Measurements from ENCODE around the gene CBARP.

CBARP gene

GRCh38 chr19:1229056-1229923 lies 8.5 kb downstream of the CBARP start:
- no peak for TF ChIP-seq POLR2AphosphoS5 (IDR thresholded peaks at IDR 0.05; ENCODE audit: borderline replicate concordance, low read depth, low read length)
- TF ChIP-seq FOXP2 (optimal IDR thresholded peaks at IDR 0.05; ENCODE audit: control extremely low read depth, extremely low read length, insufficient read depth) = no peak
- TF ChIP-seq EZH2 (IDR thresholded peaks at IDR 0.05) = no peak
- Histone ChIP-seq H3K9ac (ENCODE audit: insufficient read length) (no peak overlapping the region), H3K4me3 (no peak overlapping the region), H3K27ac (no peak overlapping the region), H3K9me3 (ENCODE audit: low read depth, low read length) (no peaks in the 10 kb centered on the region), H3K36me3 (ENCODE audit: insufficient read depth, low read length) (no peaks in the 10 kb centered on the region; the same call in 1 of the 2 replicates)
- no peak for DNase-seq (ENCODE audit: low read depth, low spot score)

- Histone ChIP-seq H3K9ac (ENCODE audit: insufficient read length) (no peak overlapping the region), H3K9me3 (ENCODE audit: low read depth, low read length) (no peaks in the 10 kb centered on the region), H3K27ac (no peak overlapping the region), H3K36me3 (ENCODE audit: insufficient read depth, low read length) (no peaks in the 10 kb centered on the region; the same call in 1 of the 2 replicates), H3K4me3 (no peak overlapping the region)
- DNase-seq (ENCODE audit: low read depth, low spot score) = no peak
- TF ChIP-seq POLR2AphosphoS5 (IDR thresholded peaks at IDR 0.05; ENCODE audit: borderline replicate concordance, low read depth, low read length) (no peak), EZH2 (IDR thresholded peaks at IDR 0.05) (no peak), FOXP2 (optimal IDR thresholded peaks at IDR 0.05; ENCODE audit: control extremely low read depth, extremely low read length, insufficient read depth) (no peak)
Measured at GRCh38 chr19:1228161-1228957, 9.4 kb downstream of the CBARP start.

GRCh38 chr19:1227304-1228054 lies 10.3 kb downstream of the CBARP start:
- DNase-seq (ENCODE audit: low read depth, low spot score) = no peak
- H3K9ac ChIP-seq (ENCODE audit: insufficient read length) = no peak overlapping the region
- H3K9me3 ChIP-seq (ENCODE audit: low read depth, low read length) = no peaks in the 10 kb centered on the region
- H3K4me3 ChIP-seq = no peak overlapping the region
- H3K36me3 ChIP-seq (ENCODE audit: insufficient read depth, low read length) = no peaks in the 10 kb centered on the region; the same call in 1 of the 2 replicates
- no peak overlapping the region for H3K27ac ChIP-seq
- TF ChIP-seq POLR2AphosphoS5 (IDR thresholded peaks at IDR 0.05; ENCODE audit: borderline replicate concordance, low read depth, low read length) (no peak), EZH2 (IDR thresholded peaks at IDR 0.05) (no peak)

- Histone ChIP-seq H3K36me3 (ENCODE audit: insufficient read depth, low read length) (no peaks in the 10 kb centered on the region; the same call in 1 of the 2 replicates), H3K9me3 (ENCODE audit: low read depth, low read length) (no peaks in the 10 kb centered on the region), H3K27ac (no peak overlapping the region), H3K9ac (ENCODE audit: insufficient read length) (no peak overlapping the region), H3K4me3 (no peak overlapping the region)
- TF ChIP-seq POLR2AphosphoS5 (IDR thresholded peaks at IDR 0.05; ENCODE audit: borderline replicate concordance, low read depth, low read length) = no peak
- no peak for TF ChIP-seq FOXP2 (optimal IDR thresholded peaks at IDR 0.05; ENCODE audit: control extremely low read depth, extremely low read length, insufficient read depth)
- TF ChIP-seq EZH2 (IDR thresholded peaks at IDR 0.05) = no peak
- DNase-seq (ENCODE audit: low read depth, low spot score) = no peak
Measured at GRCh38 chr19:1226522-1227303, 11.1 kb downstream of the CBARP start.

- H3K27ac ChIP-seq = no peak overlapping the region
- H3K4me3 ChIP-seq = no peak overlapping the region
Measured at GRCh38 chr19:1226227-1226518, 11.6 kb downstream of the CBARP start.

GRCh38 chr19:1225440-1226226 lies 12.2 kb downstream of the CBARP start:
- H3K9me3 ChIP-seq (ENCODE audit: low read depth, low read length) = no peaks in the 10 kb centered on the region

More at GRCh38 chr19:1226227-1226518, 11.6 kb downstream of the CBARP start:
- TF ChIP-seq EZH2 (IDR thresholded peaks at IDR 0.05) (no peak), FOXP2 (optimal IDR thresholded peaks at IDR 0.05; ENCODE audit: control extremely low read depth, extremely low read length, insufficient read depth) (no peak), POLR2AphosphoS5 (IDR thresholded peaks at IDR 0.05; ENCODE audit: borderline replicate concordance, low read depth, low read length) (no peak)
- Histone ChIP-seq H3K9me3 (ENCODE audit: low read depth, low read length) (no peaks in the 10 kb centered on the region), H3K36me3 (ENCODE audit: insufficient read depth, low read length) (no peaks in the 10 kb centered on the region; the same call in 1 of the 2 replicates), H3K9ac (ENCODE audit: insufficient read length) (no peak overlapping the region)
- DNase-seq (ENCODE audit: low read depth, low spot score) = no peak

GRCh38 chr19:1224847-1225246 lies 13.0 kb downstream of the CBARP start:
- Histone ChIP-seq H3K9me3 (ENCODE audit: low read depth, low read length) (no peaks in the 10 kb centered on the region), H3K9ac (ENCODE audit: insufficient read length) (no peak overlapping the region), H3K27ac (no peak overlapping the region), H3K4me3 (no peak overlapping the region), H3K36me3 (ENCODE audit: insufficient read depth, low read length) (no peaks in the 10 kb centered on the region; the same call in 1 of the 2 replicates)
- no peak for TF ChIP-seq POLR2AphosphoS5 (IDR thresholded peaks at IDR 0.05; ENCODE audit: borderline replicate concordance, low read depth, low read length)
- TF ChIP-seq EZH2 (IDR thresholded peaks at IDR 0.05) = no peak
- no peak for TF ChIP-seq FOXP2 (optimal IDR thresholded peaks at IDR 0.05; ENCODE audit: control extremely low read depth, extremely low read length, insufficient read depth)
- no peak for DNase-seq (ENCODE audit: low read depth, low spot score)

More at GRCh38 chr19:1225440-1226226, 12.2 kb downstream of the CBARP start:
- no peak overlapping the region for H3K4me3 ChIP-seq
- TF ChIP-seq FOXP2 (optimal IDR thresholded peaks at IDR 0.05; ENCODE audit: control extremely low read depth, extremely low read length, insufficient read depth) (no peak), POLR2AphosphoS5 (IDR thresholded peaks at IDR 0.05; ENCODE audit: borderline replicate concordance, low read depth, low read length) (no peak), EZH2 (IDR thresholded peaks at IDR 0.05) (no peak)
- no peak overlapping the region for H3K9ac ChIP-seq (ENCODE audit: insufficient read length)
- no peak for DNase-seq (ENCODE audit: low read depth, low spot score)
- H3K27ac ChIP-seq = no peak overlapping the region
- no peaks in the 10 kb centered on the region; the same call in 1 of the 2 replicates for H3K36me3 ChIP-seq (ENCODE audit: insufficient read depth, low read length)
